Measurements from ENCODE around the gene OR10G3. TPM values are rescaled to one million over a fixed set of nuclear protein-coding genes. Genes with fewer than 3 reads are reported as not detected.

OR10G3 gene
- total RNA-seq, 1 donor from 2014 or later: not detected

Other genes with a start within 250 kb of the OR10G3 start
- 161 and 168 TPM in 2 replicates for gene SUPT16H, start 196.1 kb downstream of the OR10G3 start, total RNA-seq
- 120 and 124 TPM in 2 replicates for gene CHD8, start 124.0 kb downstream of the OR10G3 start, total RNA-seq
- 27.4 and 30.5 TPM in 2 replicates for gene RAB2B, start 103.1 kb downstream of the OR10G3 start, total RNA-seq
- 68.1 and 70.1 TPM in 2 replicates for gene TOX4, start 102.9 kb downstream of the OR10G3 start, total RNA-seq
- 76.7 and 80.5 TPM in 2 replicates for gene METTL3, start 68.7 kb downstream of the OR10G3 start, total RNA-seq
- 2.6 and 2.7 TPM in 2 replicates for gene SALL2, start 53.7 kb downstream of the OR10G3 start, total RNA-seq
- not detected in 2 replicates for gene OR10G2, start 54.9 kb upstream of the OR10G3 start, total RNA-seq
- gene OR4E2, start 73.8 kb upstream of the OR10G3 start, total RNA-seq: not detected in 2 replicates
- gene OR4E1, start 93.7 kb upstream of the OR10G3 start, total RNA-seq: 0.07 TPM in 1 of 2 replicates, not detected in the other